Heart left ventricle (tissue), 16 donors: Measurements from ENCODE around the gene FARP1. TPM values are rescaled to one million over a fixed set of nuclear protein-coding genes. Genes with fewer than 3 reads are reported as not detected.
A peak's percentile ranks its signal among the peaks of the same experiment; 100 is the strongest.

Source experiments
- ATAC-seq, 4 donors: fragments of 200-7000 bp; cut with Tn5 transposase; one replicate each; pipeline ENCODE4 v1.9.1; 2020 to 2022; ENCODE audit warnings: moderate library complexity in 4 of 4, mild to moderate bottlenecking in 3 of 4, moderate number of reproducible peaks in 1 of 4
- DNase-seq, 5 donors: peaks; one replicate each; pipeline ENCODE4 v3.0.0-alpha.2; 2020
- H3K27ac ChIP-seq, 12 donors: fragments of 200-600 bp; sonication (generic) in 4 of 12; one replicate each; pipeline versions ENCODE4 v1.5.0 to v1.8.0; 2016 to 2022; ENCODE audit warnings: mild to moderate bottlenecking in 2 of 12
- H3K27me3 ChIP-seq, 9 donors: fragments of 200-600 bp; sonication (generic) in 2 of 9; one replicate each; pipeline versions ENCODE4 v1.5.1 to v1.8.0; 2016 to 2022; ENCODE audit warnings: mild to moderate bottlenecking in 3 of 9
- H3K36me3 ChIP-seq, 9 donors: fragments of 200-600 bp; sonication (generic) in 2 of 9; one replicate each; pipeline versions ENCODE4 v1.5.0 to v1.8.0; 2018 to 2022; ENCODE audit warnings: mild to moderate bottlenecking in 2 of 9
- H3K4me1 ChIP-seq, 12 donors: fragments of 200-600 bp; sonication (generic) in 4 of 12; one replicate each; pipeline versions ENCODE4 v1.5.0 to v1.8.0; 2016 to 2022; ENCODE audit warnings: mild to moderate bottlenecking in 3 of 12
- H3K4me3 ChIP-seq, 12 donors: fragments of 200-600 bp; sonication (generic) in 4 of 12; one replicate each; pipeline versions ENCODE4 v1.5.0 to v1.8.0; 2017 to 2022; ENCODE audit warnings: mild to moderate bottlenecking in 9 of 12, moderate library complexity in 4 of 12
- H3K9me3 ChIP-seq, 12 donors: fragments of 200-600 bp; sonication (generic) in 4 of 12; one replicate each; pipeline versions ENCODE4 v1.5.0 to v1.8.0; 2016 to 2022; ENCODE audit warnings: mild to moderate bottlenecking in 1 of 12
- POLR2A ChIP-seq, 2 donors: fragments of 450-650 bp; IDR thresholded peaks; one replicate each; pipeline ENCODE4 v1.6.1; 2017; ENCODE audit warnings: antibody characterized with exemption in 2 of 2, mild to moderate bottlenecking in 2 of 2, moderate library complexity in 2 of 2
- WGBS, 4 donors: extraction: QIAGEN DNeasy Blood & Tissue Kit in 2 of 4; methylation state at CpG; one replicate each; pipeline versions ENCODE4 v1.1.5 to v1.1.7; 2013 to 2018; 5-methylcytosine and 5-hydroxymethylcytosine counted together
- intact Hi-C, 10 donors: fragments of 100-400 bp; cut with DNase I; formaldehyde crosslinking; loops; one replicate each; pipeline versions ENCODE4 v1.11.1 to v1.14.2; 2022
- polyA plus RNA-seq, 2 donors: library from polyadenylated mRNA; stranded (reverse); fragments of 200-250 nt; gene quantifications; one replicate each; pipeline ENCODE4 v1.2.3, GENCODE V29; 2013
- total RNA-seq, 9 donors: library from RNA; depleted of rRNA in 2 of 9; stranded (reverse); fragments of >200 nt in 2 of 9; fragmentation: NEBNext Ultra II Directional in 3 of 9; extraction: Animal tissue kit (Norgen Biotek cat#: 25700) in 3 of 9; gene quantifications; one replicate each; pipeline versions ENCODE4 v1.1.0 to v1.2.4, GENCODE V29; 2016 to 2023
- TF ChIP-seq, protein P1 (sequence below), 12 donors: fragments of 200-600 bp; sonication (generic) in 4 of 12; IDR thresholded peaks; one replicate each; pipeline versions ENCODE4 v1.5.0 to v1.8.0; 2018 to 2022; ENCODE audit warnings: antibody characterized with exemption in 12 of 12, mild to moderate bottlenecking in 5 of 12
- donor health status: ischemic (EF 13 %, LVEDD 7.1; RV severe dilation, severe dysfunction).
- donor health status: healthy with polysubstance abuse.
- donor health status: DM: no; HTN: yes; CAD: no.
- donor health status: DM: no; HTN: no; CAD: no.
- donor health status: ischemic (EF 25% LVEDD 6.9; RV normal size, moderate dysfunction).
- donor health status: ischemic (EF 25% LVEDD 5.7; RV mildly dilated, moderate dysfunction).
- donor health status: healthy.
- donor health status: DM: yes; HTN: yes; CAD: no.
- donor health status: ischemic (EF 35%, LVEDD 5.7; RV mildly dilated, moderate dysfunction).
- donor health status: nonischemic (EF 11% LVEDD 7.7; RV severe dilation, severe dysfunction).
- donor health status: DM: yes; HTN: yes; CAD: no.
- donor health status: PGD.
- donor health status: ischemic (EF 29% LVEDD 5.4; RV normal size, mild dysfunction).
- donor health status: nonischemic (EF 23%, LVEDD 6.1; RV moderate dilation, normal function).

FARP1 gene
- total and polyA plus RNA-seq, 11 donors: 7.7 to 51.8 (median 22.3) TPM

DNA sequence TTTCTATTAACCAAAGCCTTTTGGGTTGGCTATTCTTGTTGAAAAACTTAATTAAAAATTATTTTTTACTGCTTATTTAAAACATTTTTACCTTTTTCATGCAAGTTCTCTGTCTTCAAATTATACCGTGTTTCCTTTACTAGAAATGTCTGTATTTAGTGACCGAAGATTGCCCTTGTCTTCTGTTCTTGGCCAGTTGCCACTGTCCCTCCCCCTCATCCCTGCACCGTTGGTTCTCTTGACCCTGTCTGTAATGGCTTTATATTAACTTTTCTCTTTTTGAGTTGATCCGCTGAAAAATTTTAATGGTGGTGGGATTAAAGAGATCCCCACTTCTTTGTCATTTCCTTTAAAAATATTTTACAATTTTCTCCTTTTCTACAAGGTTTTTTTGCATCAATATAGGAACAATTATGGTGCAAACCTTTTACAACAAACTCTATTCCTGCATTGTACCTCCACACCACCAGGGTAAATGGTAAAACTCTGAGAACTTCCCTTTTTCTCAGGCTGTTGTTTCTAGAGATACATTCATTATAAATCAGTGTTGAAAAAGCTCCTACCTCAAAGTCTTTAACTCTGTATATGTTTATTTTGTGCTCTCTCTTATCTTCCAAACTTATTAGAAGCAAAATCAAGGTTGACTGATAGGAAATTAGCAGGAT is 47.1 kb downstream of the FARP1 start:
- Histone ChIP-seq H3K27ac (no peak overlapping the region), H3K4me1 (peaks cover 0 to 40% (median 23%) of the 10 kb centered on the region in 12 donors), H3K27me3 (no peaks in the 10 kb centered on the region), H3K36me3 (no peaks in the 10 kb centered on the region), H3K9me3 (no peaks in the 10 kb centered on the region), H3K4me3 (no peak overlapping the region)
- DNase-seq (peak in 3 of 5 donors; percentile 32 to 50 (median 49)), ATAC-seq (peak in 3 of 4 donors; percentile 34 to 68 (median 62))
- no peak for TF ChIP-seq POLR2A (IDR thresholded peaks at IDR 0.05)
- TF ChIP-seq, protein P1, sequence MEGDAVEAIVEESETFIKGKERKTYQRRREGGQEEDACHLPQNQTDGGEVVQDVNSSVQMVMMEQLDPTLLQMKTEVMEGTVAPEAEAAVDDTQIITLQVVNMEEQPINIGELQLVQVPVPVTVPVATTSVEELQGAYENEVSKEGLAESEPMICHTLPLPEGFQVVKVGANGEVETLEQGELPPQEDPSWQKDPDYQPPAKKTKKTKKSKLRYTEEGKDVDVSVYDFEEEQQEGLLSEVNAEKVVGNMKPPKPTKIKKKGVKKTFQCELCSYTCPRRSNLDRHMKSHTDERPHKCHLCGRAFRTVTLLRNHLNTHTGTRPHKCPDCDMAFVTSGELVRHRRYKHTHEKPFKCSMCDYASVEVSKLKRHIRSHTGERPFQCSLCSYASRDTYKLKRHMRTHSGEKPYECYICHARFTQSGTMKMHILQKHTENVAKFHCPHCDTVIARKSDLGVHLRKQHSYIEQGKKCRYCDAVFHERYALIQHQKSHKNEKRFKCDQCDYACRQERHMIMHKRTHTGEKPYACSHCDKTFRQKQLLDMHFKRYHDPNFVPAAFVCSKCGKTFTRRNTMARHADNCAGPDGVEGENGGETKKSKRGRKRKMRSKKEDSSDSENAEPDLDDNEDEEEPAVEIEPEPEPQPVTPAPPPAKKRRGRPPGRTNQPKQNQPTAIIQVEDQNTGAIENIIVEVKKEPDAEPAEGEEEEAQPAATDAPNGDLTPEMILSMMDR (IDR thresholded peaks at IDR 0.05): peak in 2 of 12 donors; percentile 6 to 11
- 10 to 19% (median 12%) methylated on average over 4 of the region's 4 CpGs for WGBS, 4 donors
- intact Hi-C loops: no loop called here

DNA sequence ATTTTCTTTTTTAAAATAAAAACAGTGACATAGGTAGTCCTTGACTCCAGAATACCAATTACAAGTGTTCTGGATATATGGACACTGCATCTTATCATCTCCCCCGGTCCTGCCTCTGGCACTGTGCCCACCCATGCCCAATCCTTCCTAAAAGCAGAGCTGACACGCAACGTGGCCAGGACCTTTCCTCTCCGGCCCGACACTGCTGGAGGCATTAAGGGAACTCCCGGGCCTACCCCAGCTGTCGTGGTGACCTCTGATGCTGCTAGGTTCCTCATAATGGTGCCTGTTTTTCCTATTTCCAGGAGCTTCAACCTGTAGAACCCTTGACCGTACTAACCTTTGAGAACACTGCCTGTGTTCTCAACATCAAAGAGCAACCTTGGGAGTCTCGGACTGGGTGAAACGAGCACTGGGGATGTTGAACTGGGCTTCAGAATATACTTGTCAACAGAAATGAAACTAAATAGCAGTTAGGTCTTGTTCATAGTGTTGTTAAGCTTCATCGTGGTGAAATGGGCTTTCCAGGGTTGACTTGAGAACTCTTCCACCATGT is 48.1 kb downstream of the FARP1 start:
- peak overlapping the region in 1 of 12 donors; percentile 23 for H3K4me3 ChIP-seq
- H3K27ac ChIP-seq: no peak overlapping the region
- ATAC-seq: no peak
- DNase-seq: no peak
- H3K27me3 ChIP-seq: no peaks in the 10 kb centered on the region
- 68 to 69% (median 69%) methylated on average over 11 of the region's 11 CpGs for WGBS, 4 donors
- H3K4me1 ChIP-seq: peaks cover 0 to 40% (median 23%) of the 10 kb centered on the region in 12 donors
- no peaks in the 10 kb centered on the region for H3K36me3 ChIP-seq
- intact Hi-C loops: no loop called here
- no peak for TF ChIP-seq POLR2A (IDR thresholded peaks at IDR 0.05)
- TF ChIP-seq, protein P1 (IDR thresholded peaks at IDR 0.05): no peak
- H3K9me3 ChIP-seq: no peaks in the 10 kb centered on the region

DNA sequence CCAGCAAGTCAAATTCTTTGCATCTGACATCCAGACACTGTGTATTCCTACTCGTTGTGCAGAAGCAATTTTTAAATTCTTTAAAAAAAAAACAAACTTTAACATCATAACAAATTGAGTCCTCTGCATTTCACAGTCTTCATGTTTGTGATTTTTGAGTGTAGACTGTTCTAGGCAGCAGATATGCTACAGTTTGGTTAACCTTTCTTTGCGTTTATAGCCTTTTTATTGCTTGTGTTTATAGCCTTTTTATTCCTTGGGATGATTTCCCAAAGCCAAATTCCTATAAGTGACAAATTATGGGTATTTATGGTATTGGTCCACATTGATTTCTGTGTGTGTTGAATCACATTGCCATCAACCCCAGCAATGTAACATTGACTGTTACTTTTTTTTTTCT is 49.1 kb downstream of the FARP1 start:
- intact Hi-C loops: no loop called here
- no peak for ATAC-seq

More for the DNA sequence above, 49.1 kb downstream of the FARP1 start:
- Histone ChIP-seq H3K9me3 (no peaks in the 10 kb centered on the region), H3K27ac (no peak overlapping the region), H3K36me3 (no peaks in the 10 kb centered on the region), H3K27me3 (no peaks in the 10 kb centered on the region), H3K4me1 (peaks cover 0 to 39% (median 23%) of the 10 kb centered on the region in 12 donors), H3K4me3 (no peak overlapping the region)
- TF ChIP-seq, protein P1 (IDR thresholded peaks at IDR 0.05): no peak
- TF ChIP-seq POLR2A (IDR thresholded peaks at IDR 0.05): no peak
- WGBS, 4 donors: 67 to 93% (median 90%) methylated on average over 2 of the region's 2 CpGs
- no peak for DNase-seq
